GM12878 (cell line): ENCODE results near the gene CHMP1A. TPM values are rescaled to one million over a fixed set of nuclear protein-coding genes. Genes with fewer than 3 reads are reported as not detected.

Source experiments
- ATAC-seq: fragments of 200-7000 bp; cut with Tn5 transposase; 3 replicates; pipeline ENCODE4 v1.9.1; 2020; ENCODE audit warnings: mild to moderate bottlenecking, moderate library complexity
- BruUV-seq: library from RNA; stranded (reverse); fragments of 400-500 nt; replicated peaks from 2 replicates; lab custom pipeline; 2021; lab: Mats Ljungman, UMichigan
- CTCF ChIA-PET: fragments of 300-600 bp; sonication (Branson Sonifier 250); formaldehyde crosslinking; extraction: SDS; loops from one replicate; lab custom pipeline; 2021; ENCODE audit warnings: inconsistent platforms; lab: Yijun Ruan, JAX
- POLR2A ChIA-PET: fragments of 350-600 bp; formaldehyde crosslinking; extraction: SDS; loops from one replicate; lab custom pipeline; 2021; ENCODE audit warnings: inconsistent platforms; lab: Charles Lee
- RAD21 ChIA-PET: fragments of 300-600 bp; sonication (Branson Sonifier 250); formaldehyde crosslinking; loops from one replicate; lab custom pipeline; 2023; ENCODE audit warnings: antibody characterized with exemption; ENCODE audit not compliant: unreplicated experiment; lab: Charles Lee
- SMC1A ChIA-PET: fragments of 300-600 bp; sonication (Branson Sonifier 250); formaldehyde crosslinking; loops from one replicate; lab custom pipeline; 2023; ENCODE audit not compliant: unreplicated experiment, uncharacterized antibody; lab: Charles Lee
- DNase-seq: peaks from one replicate; pipeline ENCODE4 v3.0.0-alpha.2; 2011; ENCODE audit warnings: low read depth, low spot score
- FAIRE-seq: peaks from 3 replicates; lab custom pipeline; 2011; peaks lifted over from hg19 to GRCh38; lab: Jason Lieb, UNC
- H2AFZ ChIP-seq: 2 replicates; pipeline ENCODE4 v1.6.0; 2011; ENCODE audit warnings: low read depth, low read length, control low read depth; ENCODE audit not compliant: control insufficient read depth
- H3K27ac ChIP-seq: 2 replicates; pipeline ENCODE4 v1.5.1; 2011; ENCODE audit warnings: control low read depth; ENCODE audit not compliant: control insufficient read depth, insufficient read depth
- H3K27me3 ChIP-seq, 2 experiments: replicated peaks in 1 of 2; 2 replicates each; pipeline versions ENCODE4 v1.6.0 to v1.6.1; 2011; ENCODE audit warnings: low read length in 1 of 2; ENCODE audit not compliant: control insufficient read depth in 2 of 2, insufficient read depth in 2 of 2
- H3K36me3 ChIP-seq, 2 experiments: 2 replicates each; pipeline ENCODE4 v1.5.1; 2011; ENCODE audit warnings: low read length in 1 of 2; ENCODE audit not compliant: control insufficient read depth in 2 of 2, insufficient read depth in 2 of 2
- H3K4me1 ChIP-seq: 2 replicates; pipeline ENCODE4 v1.6.1; 2011; ENCODE audit warnings: mild to moderate bottlenecking, low read length, moderate library complexity, mixed read lengths; ENCODE audit not compliant: control insufficient read depth, insufficient read depth
- H3K4me2 ChIP-seq: 2 replicates; pipeline ENCODE4 v1.6.0; 2011; ENCODE audit warnings: control low read depth; ENCODE audit not compliant: control insufficient read depth, insufficient read depth
- H3K4me3 ChIP-seq: fragments of 200-600 bp; sonication (generic); 2 replicates; pipeline ENCODE4 v1.5.1; 2016
- H3K79me2 ChIP-seq: 2 replicates; pipeline ENCODE4 v1.6.0; 2011; ENCODE audit warnings: low read length; ENCODE audit not compliant: control insufficient read depth, insufficient read depth
- H3K9ac ChIP-seq: 2 replicates; pipeline ENCODE4 v1.8.0; 2011; ENCODE audit warnings: low read length, control low read depth, mixed read lengths; ENCODE audit not compliant: control insufficient read depth, insufficient read depth
- H3K9me3 ChIP-seq: replicated peaks from 3 replicates; pipeline ENCODE4 v1.5.1; 2011; ENCODE audit warnings: mild to moderate bottlenecking, low read length; ENCODE audit not compliant: control insufficient read depth, insufficient read depth
- H4K20me1 ChIP-seq: 2 replicates; pipeline ENCODE4 v1.6.0; 2011; ENCODE audit not compliant: control insufficient read depth, insufficient read depth
- ASH2L ChIP-seq: fragments of 300-600, 200-600 bp; sonication (generic); IDR thresholded peaks from 2 replicates; pipeline ENCODE4 v1.6.1; 2017; ENCODE audit warnings: low read depth, mild to moderate bottlenecking, borderline replicate concordance
- CHD1 ChIP-seq: IDR thresholded peaks from 2 replicates; pipeline ENCODE4 v1.6.1; 2012; ENCODE audit warnings: low read depth, low read length, improper control_type of control experiment
- CHD4 ChIP-seq: fragments of 200-600 bp; sonication (generic); IDR thresholded peaks from 2 replicates; pipeline ENCODE4 v1.6.1; 2016; ENCODE audit warnings: mild to moderate bottlenecking
- ETV6 ChIP-seq, 2 experiments: fragments of 450-650 bp in 1 of 2; IDR thresholded peaks in 1 of 2; conservative IDR thresholded peaks in 1 of 2; 2 replicates each; pipeline ENCODE4 v1.6.1; 2014; ENCODE audit warnings: antibody characterized with exemption in 1 of 2, borderline replicate concordance in 1 of 2, low read depth in 1 of 2, mild to moderate bottlenecking in 1 of 2, moderate library complexity in 1 of 2
- IKZF2 ChIP-seq, 2 experiments: fragments of 450-650 bp; IDR thresholded peaks; 2 replicates each; pipeline ENCODE4 v1.6.1; 2017; ENCODE audit warnings: mild to moderate bottlenecking in 2 of 2, moderate library complexity in 2 of 2
- MAX ChIP-seq: IDR thresholded peaks from 2 replicates; pipeline ENCODE4 v1.6.1; 2012; ENCODE audit warnings: low read depth, low read length, improper control_type of control experiment
- NFYA ChIP-seq: IDR thresholded peaks from 2 replicates; pipeline ENCODE4 v1.6.1; 2011; ENCODE audit warnings: low read depth, mild to moderate bottlenecking, low read length, improper control_type of control experiment, borderline replicate concordance
- NRF1 ChIP-seq: conservative IDR thresholded peaks from 2 replicates; pipeline ENCODE4 v1.6.1; 2011; ENCODE audit warnings: mild to moderate bottlenecking, low read depth, low read length, improper control_type of control experiment
- POLR2A ChIP-seq: IDR thresholded peaks from 2 replicates; pipeline ENCODE4 v1.6.1; 2011; ENCODE audit warnings: low read depth, mild to moderate bottlenecking, low read length
- SMARCA5 ChIP-seq: fragments of 450-650 bp; IDR thresholded peaks from 2 replicates; pipeline ENCODE4 v1.6.1; 2017; ENCODE audit warnings: mild to moderate bottlenecking
- TBL1XR1 ChIP-seq: IDR thresholded peaks from 2 replicates; pipeline ENCODE4 v1.6.1; 2012; ENCODE audit warnings: low read depth, low read length, improper control_type of control experiment
- ZBTB33 ChIP-seq: fragments of 450-650 bp; IDR thresholded peaks from 2 replicates; pipeline ENCODE4 v1.6.1; 2017; ENCODE audit warnings: mild to moderate bottlenecking
- ZSCAN29 ChIP-seq: fragments of 450-650 bp; IDR thresholded peaks from 2 replicates; pipeline ENCODE4 v1.6.1; 2017; ENCODE audit warnings: mild to moderate bottlenecking, moderate library complexity
- WGBS: methylation state at CpG from one replicate; pipeline ENCODE4 v1.1.6; 2016; ENCODE audit warnings: low lambda C conversion rate; ENCODE audit not compliant: insufficient replicate concordance, insufficient coverage; ENCODE audit errors: missing lambda C conversion rate; 5-methylcytosine and 5-hydroxymethylcytosine counted together
- in situ Hi-C: fragments of 300-500 bp; cut with MboI; formaldehyde crosslinking; loops from 9 replicates; pipeline ENCODE4 v1.14.3; 2018; ENCODE audit warnings: mixed read lengths
- intact Hi-C: fragments of 100-400 bp; cut with micrococcal nuclease; formaldehyde crosslinking; loops from one replicate; pipeline ENCODE4 v1.14.2; 2022; ENCODE audit not compliant: unreplicated experiment
- polyA plus RNA-seq, 11 experiments: library from polyadenylated mRNA; depleted of rRNA in 4 of 11; unstranded in 6 of 11; stranded (reverse) in 5 of 11; fragments of >200 nt; fragmentation: Nextera tagmentation in 4 of 11; fragmentation: Illumina TruSeq in 1 of 11; extraction: Ambion mirVana in 4 of 11; extraction: Trizol in 1 of 11; gene quantifications; 1 replicate in 1 of 11; 2 replicates in 10 of 11; pipeline versions ENCODE4 v1.2.1 to v1.2.3, GENCODE V29; 2011 to 2016; ENCODE audit warnings: inconsistent platforms in 2 of 11, missing spikeins in 2 of 11, low read depth in 1 of 11
- total RNA-seq, 4 experiments: library from RNA; depleted of rRNA in 3 of 4; stranded (reverse); fragments of >200 nt in 3 of 4; fragmentation: Illumina TruSeq in 1 of 4; extraction: Trizol in 1 of 4; gene quantifications; 2 replicates each; pipeline versions ENCODE4 v1.2.1 to v1.2.3, GENCODE V29; 2013 to 2021
- TF ChIP-seq, protein P1 (sequence below): IDR thresholded peaks from 2 replicates; pipeline ENCODE4 v1.6.1; 2011; ENCODE audit warnings: borderline replicate concordance, low read depth, mild to moderate bottlenecking, moderate library complexity, low read length; ENCODE audit not compliant: insufficient read depth, poor library complexity, severe bottlenecking
- TF ChIP-seq, protein P2 (sequence below): IDR thresholded peaks from 2 replicates; pipeline ENCODE4 v1.6.1; 2011; ENCODE audit warnings: mild to moderate bottlenecking, low read depth, low read length, moderate library complexity; ENCODE audit not compliant: insufficient replicate concordance

CHMP1A gene
- total and polyA plus RNA-seq, 10 of the 15 experiments (the other 5 are each of a cell fraction or from before 2014, with no cell fraction given), result 1.0 to 86.7 (median 54.7) TPM

DNA sequence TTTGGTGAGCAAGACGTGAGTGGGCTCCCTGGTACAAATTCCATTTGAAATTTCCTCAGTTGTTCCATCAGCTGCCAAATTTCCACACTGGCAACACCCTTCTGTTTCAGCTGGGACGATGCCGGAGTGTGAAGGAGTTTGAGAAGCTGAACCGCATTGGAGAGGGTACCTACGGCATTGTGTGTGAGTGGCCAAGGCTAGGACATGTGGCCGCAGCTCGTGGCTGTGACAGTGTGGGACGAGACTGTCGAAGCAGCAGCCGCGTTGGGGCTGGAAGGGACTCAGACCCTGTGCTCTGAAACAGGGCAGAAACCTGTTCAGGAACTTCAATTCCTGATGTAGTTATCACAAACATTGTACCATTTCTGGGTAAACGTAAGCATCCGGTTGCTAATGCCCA lies 31.6 kb upstream of the CHMP1A start:
- no TSS peak for BruUV-seq
- no peaks in the 10 kb centered on the region; the same call in 2 of the 3 replicates for H3K9me3 ChIP-seq
- SMC1A ChIA-PET, result no interaction called here
- no peak overlapping the region for H3K4me3 ChIP-seq
- ATAC-seq, result no peak
- H3K4me2 ChIP-seq, result no peak overlapping the region
- peaks cover 6% of the 10 kb centered on the region; the same call in 1 of the 2 replicates for H3K4me1 ChIP-seq
- H3K36me3 ChIP-seq, result peaks cover 0 to 10% of the 10 kb centered on the region in 2 experiments; a peak in 3 of 4 replicates
- no peak overlapping the region for H3K9ac ChIP-seq
- TF ChIP-seq, protein P1, sequence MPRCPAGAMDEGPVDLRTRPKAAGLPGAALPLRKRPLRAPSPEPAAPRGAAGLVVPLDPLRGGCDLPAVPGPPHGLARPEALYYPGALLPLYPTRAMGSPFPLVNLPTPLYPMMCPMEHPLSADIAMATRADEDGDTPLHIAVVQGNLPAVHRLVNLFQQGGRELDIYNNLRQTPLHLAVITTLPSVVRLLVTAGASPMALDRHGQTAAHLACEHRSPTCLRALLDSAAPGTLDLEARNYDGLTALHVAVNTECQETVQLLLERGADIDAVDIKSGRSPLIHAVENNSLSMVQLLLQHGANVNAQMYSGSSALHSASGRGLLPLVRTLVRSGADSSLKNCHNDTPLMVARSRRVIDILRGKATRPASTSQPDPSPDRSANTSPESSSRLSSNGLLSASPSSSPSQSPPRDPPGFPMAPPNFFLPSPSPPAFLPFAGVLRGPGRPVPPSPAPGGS, result no peak
- TF ChIP-seq SMARCA5 (no peak), ZSCAN29 (no peak), POLR2A (no peak), NRF1 (no peak), IKZF2 (IDR thresholded peaks at IDR 0.05) (no peak), MAX (no peak), ZBTB33 (no peak), CHD1 (no peak), TBL1XR1 (no peak), CHD4 (no peak), NFYA (no peak), ASH2L (no peak), ETV6 (conservative IDR thresholded peaks at IDR 0.05 in 1 of 2, IDR thresholded peaks at IDR 0.05 in 1 of 2; ENCODE audit: borderline replicate concordance in 1 of 2, low read depth in 1 of 2) (no peak)
- TF ChIP-seq, protein P2, sequence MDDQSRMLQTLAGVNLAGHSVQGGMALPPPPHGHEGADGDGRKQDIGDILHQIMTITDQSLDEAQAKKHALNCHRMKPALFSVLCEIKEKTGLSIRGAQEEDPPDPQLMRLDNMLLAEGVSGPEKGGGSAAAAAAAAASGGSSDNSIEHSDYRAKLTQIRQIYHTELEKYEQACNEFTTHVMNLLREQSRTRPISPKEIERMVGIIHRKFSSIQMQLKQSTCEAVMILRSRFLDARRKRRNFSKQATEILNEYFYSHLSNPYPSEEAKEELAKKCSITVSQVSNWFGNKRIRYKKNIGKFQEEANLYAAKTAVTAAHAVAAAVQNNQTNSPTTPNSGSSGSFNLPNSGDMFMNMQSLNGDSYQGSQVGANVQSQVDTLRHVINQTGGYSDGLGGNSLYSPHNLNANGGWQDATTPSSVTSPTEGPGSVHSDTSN, result no peak
- TF ChIP-seq, all 136 proteins: peak for 0
- H3K27ac ChIP-seq, result no peak overlapping the region
- H2AFZ ChIP-seq, result no peak overlapping the region
- DNase-seq (no peak), FAIRE-seq (no peak)
- ChIA-PET CTCF (interaction anchor here (0.6 to 1.7 kb wide), 2 partner anchors 11 to 18 kb away, joined by 3 to 5 read pairs; no protein-coding TSS in a partner anchor), POLR2A (no interaction called here), RAD21 (no interaction called here)
- intact Hi-C loops (no loop called here), in situ Hi-C loops (no loop called here)
- WGBS, result 92% methylated on average over 13 of the region's 13 CpGs
- no peaks in the 10 kb centered on the region for H3K27me3 ChIP-seq
- H4K20me1 ChIP-seq, result no peaks in the 10 kb centered on the region
- H3K79me2 ChIP-seq, result peaks cover 11% of the 10 kb centered on the region
